ENCODE measurements around the gene GALNT7.

Gene GALNT7

GRCh38 chr4:173365359-173365996 lies 196.9 kb downstream of the GALNT7 start:
- DNase-seq: no peak

- no peak for DNase-seq
These were observed 198.7 kb downstream of the GALNT7 start for GRCh38 chr4:173367285-173367684.

- DNase-seq: no peak
These were observed 199.3 kb downstream of the GALNT7 start for GRCh38 chr4:173367946-173368345.

- DNase-seq: peak; percentile 68
These were observed 201.5 kb downstream of the GALNT7 start for GRCh38 chr4:173370130-173370476.

- peak; percentile 97 for DNase-seq
These were observed 202.1 kb downstream of the GALNT7 start, which contains the start of gene SAP30 for GRCh38 chr4:173370477-173371291. Gene SAP30, plus strand, starts transcription at chr4:173370954. Its CDS starts 229 bp downstream, at chr4:173371183.

- peak; percentile 71 for DNase-seq
These were observed 202.9 kb downstream of the GALNT7 start for GRCh38 chr4:173371292-173372192.

Measured in DMS53 (cell line).